Endothelial cell of umbilical vein (primary cell): ENCODE data around the gene CELA1. TPM values are rescaled to one million over a fixed set of nuclear protein-coding genes. Genes with fewer than 3 reads are reported as not detected.

Experiments used
- BruUV-seq: library from RNA; stranded (reverse); fragments of 400-500 nt; replicated peaks from 2 replicates; lab custom pipeline; 2021; lab: Mats Ljungman, UMichigan
- CTCF ChIA-PET: fragments of 300-600, 350-600 bp; sonication (Branson Sonifier 250); formaldehyde crosslinking; loops from one replicate; lab custom pipeline; 2021; ENCODE audit warnings: antibody characterized with exemption, inconsistent platforms; lab: Charles Lee
- POLR2A ChIA-PET: fragments of 300-600, 350-600 bp; sonication (Branson Sonifier 250); formaldehyde crosslinking; loops from one replicate; lab custom pipeline; 2021; ENCODE audit warnings: antibody characterized with exemption, inconsistent platforms; lab: Charles Lee
- DNase-seq: peaks from one replicate; pipeline ENCODE4 v3.0.0-alpha.2; 2011; ENCODE audit warnings: low read depth, low spot score
- FAIRE-seq: peaks from 2 replicates; lab custom pipeline; 2011; peaks lifted over from hg19 to GRCh38; lab: Jason Lieb, UNC
- H2AFZ ChIP-seq: 2 replicates; pipeline ENCODE4 v1.6.0; 2012; ENCODE audit warnings: low read depth, low read length, control low read depth, inconsistent platforms
- H3K27ac ChIP-seq: 2 replicates; pipeline ENCODE4 v1.5.1; 2011; ENCODE audit warnings: low read depth, mild to moderate bottlenecking, control low read depth, low read length, moderate library complexity; ENCODE audit not compliant: insufficient read depth
- H3K27me3 ChIP-seq, 2 experiments: 2 replicates each; pipeline versions ENCODE4 v1.6.0 to v1.6.1; 2011; ENCODE audit warnings: low read length in 2 of 2, mixed read lengths in 1 of 2; ENCODE audit not compliant: control insufficient read depth in 2 of 2, insufficient read depth in 2 of 2
- H3K36me3 ChIP-seq, 2 experiments: 2 replicates in 1 of 2; 3 replicates in 1 of 2; pipeline ENCODE4 v1.5.1; 2011; ENCODE audit warnings: low read length in 2 of 2, mild to moderate bottlenecking in 1 of 2, moderate library complexity in 1 of 2; ENCODE audit not compliant: control insufficient read depth in 2 of 2, insufficient read depth in 2 of 2; ENCODE audit errors: extremely low read depth in 1 of 2
- H3K4me1 ChIP-seq: 3 replicates; pipeline ENCODE4 v1.5.1; 2011; ENCODE audit warnings: mild to moderate bottlenecking, low read length; ENCODE audit not compliant: control insufficient read depth, insufficient read depth; ENCODE audit errors: extremely low read depth
- H3K4me2 ChIP-seq: 2 replicates; pipeline ENCODE4 v1.6.1; 2011; ENCODE audit warnings: low read length, control low read depth, mixed read lengths; ENCODE audit not compliant: insufficient read depth
- H3K4me3 ChIP-seq, 3 experiments: fragments of 200-600 bp in 1 of 3; sonication (generic), shearing (Covaris generic) in 1 of 3; replicated peaks in 1 of 3; 2 replicates each; pipeline ENCODE4 v1.5.1; 2011 to 2016; ENCODE audit warnings: control low read depth in 3 of 3, low read length in 3 of 3, mild to moderate bottlenecking in 2 of 3, inconsistent platforms in 1 of 3, low read depth in 1 of 3, moderate library complexity in 1 of 3; ENCODE audit not compliant: insufficient read depth in 1 of 3
- H3K79me2 ChIP-seq: 2 replicates; pipeline ENCODE4 v1.6.0; 2012; ENCODE audit warnings: low read length, inconsistent platforms; ENCODE audit not compliant: control insufficient read depth, insufficient read depth
- H3K9ac ChIP-seq: replicated peaks from 2 replicates; pipeline ENCODE3; 2011; ENCODE audit warnings: low read length, control low read depth; ENCODE audit not compliant: insufficient read depth; ENCODE audit errors: extremely low read depth
- H3K9me1 ChIP-seq: replicated peaks from 3 replicates; pipeline ENCODE4 v1.6.0; 2011; ENCODE audit warnings: mild to moderate bottlenecking, low read length; ENCODE audit not compliant: control insufficient read depth, insufficient read depth; ENCODE audit errors: extremely low read depth
- H3K9me3 ChIP-seq: replicated peaks from 2 replicates; pipeline ENCODE4 v1.5.1; 2012; ENCODE audit warnings: low read length, inconsistent platforms; ENCODE audit not compliant: control insufficient read depth, insufficient read depth
- H4K20me1 ChIP-seq: replicated peaks from 2 replicates; pipeline ENCODE3; 2011; ENCODE audit warnings: mild to moderate bottlenecking, low read length; ENCODE audit not compliant: control insufficient read depth, insufficient read depth; ENCODE audit errors: extremely low read depth
- EZH2 ChIP-seq: IDR thresholded peaks from 2 replicates; pipeline ENCODE4 v1.6.1; 2012; ENCODE audit warnings: borderline replicate concordance, low read depth, mild to moderate bottlenecking, moderate library complexity, low read length, inconsistent platforms; ENCODE audit not compliant: severe bottlenecking
- FOS ChIP-seq: IDR thresholded peaks from 2 replicates; pipeline ENCODE4 v1.6.1; 2011; ENCODE audit warnings: mild to moderate bottlenecking, low read length, moderate library complexity, borderline replicate concordance; ENCODE audit not compliant: insufficient read depth
- GATA2 ChIP-seq: IDR thresholded peaks from 2 replicates; pipeline ENCODE4 v1.7.0; 2011; ENCODE audit warnings: low read depth, mild to moderate bottlenecking, moderate library complexity, mixed read lengths, low read length; ENCODE audit not compliant: insufficient read length, insufficient read depth
- JUN ChIP-seq: IDR thresholded peaks from 2 replicates; pipeline ENCODE4 v1.6.1; 2011; ENCODE audit warnings: borderline replicate concordance, low read depth; ENCODE audit not compliant: insufficient read length, insufficient read depth
- MYC ChIP-seq: IDR thresholded peaks from one replicate; pipeline ENCODE4 v1.6.1; 2011; ENCODE audit warnings: mild to moderate bottlenecking, low read depth, low read length
- POLR2A ChIP-seq: IDR thresholded peaks from 2 replicates; pipeline ENCODE4 v1.6.1; 2012; ENCODE audit warnings: low read depth, mild to moderate bottlenecking, control low read depth, low read length
- POLR2AphosphoS5 ChIP-seq: IDR thresholded peaks from 2 replicates; pipeline ENCODE4 v1.6.1; 2012; ENCODE audit warnings: low read depth, mild to moderate bottlenecking, control low read depth, low read length, moderate library complexity; ENCODE audit not compliant: insufficient read depth
- dilution Hi-C: fragments of 300-500 bp; cut with MboI; formaldehyde crosslinking; loops from one replicate; pipeline ENCODE4 v1.15.0; 2019; ENCODE audit warnings: low sequenced_read_pairs; ENCODE audit not compliant: extremely low pct_ligation_motif_present
- intact Hi-C: fragments of 100-400 bp; cut with micrococcal nuclease; formaldehyde crosslinking; loops from one replicate; pipeline ENCODE4 v1.10.0; 2022
- polyA plus RNA-seq, 4 experiments: library from polyadenylated mRNA; depleted of rRNA in 3 of 4; stranded (reverse) in 3 of 4; unstranded in 1 of 4; fragments of >200 nt; gene quantifications; 2 replicates each; pipeline versions ENCODE4 v1.2.1 to v1.2.3, GENCODE V29; 2011 to 2012; ENCODE audit warnings: missing spikeins in 1 of 4
- total RNA-seq: library from RNA; stranded (reverse); gene quantifications from 2 replicates; pipeline ENCODE4 v1.2.3, GENCODE V29; 2021
- TF ChIP-seq, protein P1 (sequence below), 2 donors: IDR thresholded peaks; 1 replicate in 1 of 2; 2 replicates in 1 of 2; pipeline ENCODE4 v1.5.1; 2011; ENCODE audit warnings: low read length in 2 of 2, mild to moderate bottlenecking in 2 of 2, moderate library complexity in 2 of 2, control low read depth in 1 of 2, inconsistent platforms in 1 of 2, low read depth in 1 of 2; ENCODE audit not compliant: insufficient read depth in 1 of 2; ENCODE audit errors: extremely low read depth in 1 of 2
- TF ChIP-seq, protein P2 (sequence below): IDR thresholded peaks from 2 replicates; pipeline ENCODE4 v1.6.1; 2011; ENCODE audit not compliant: insufficient read depth, insufficient read length

The CELA1 gene
- total and polyA plus RNA-seq, 2 donors (not counting 3 experiments of a cell fraction or from before 2014, with no cell fraction given) = not detected

DNA sequence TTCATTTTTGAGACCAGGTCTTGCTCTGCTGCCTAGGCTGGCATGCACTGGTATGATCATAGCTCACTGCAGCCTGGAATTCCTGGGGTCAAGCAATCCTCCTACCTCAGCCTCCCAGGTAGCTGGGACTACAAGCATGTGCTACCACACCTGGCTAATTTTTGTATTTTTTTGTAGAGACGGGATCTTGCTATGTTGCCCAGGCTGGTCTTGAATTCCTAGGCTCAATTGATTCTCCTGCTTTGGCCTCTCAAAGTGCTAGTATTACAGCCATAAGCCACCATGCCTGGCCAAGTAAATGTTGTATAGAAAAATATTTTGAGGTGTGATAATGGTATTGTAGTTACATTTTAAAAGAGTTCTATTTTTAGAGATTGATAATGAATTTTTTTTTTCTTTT, 35.1 kb downstream of the CELA1 start:
- no peaks in the 10 kb centered on the region for H3K27me3 ChIP-seq
- no peaks in the 10 kb centered on the region for H3K4me1 ChIP-seq
- H3K9me3 ChIP-seq = no peaks in the 10 kb centered on the region
- no peak overlapping the region for H3K27ac ChIP-seq
- H3K9me1 ChIP-seq = no peaks in the 10 kb centered on the region
- H3K4me2 ChIP-seq = no peak overlapping the region
- CTCF ChIA-PET = interaction anchor here (0.6 to 1.7 kb wide), 2 partner anchors 30 to 807 kb away, joined by 3 to 5 read pairs; partner anchors contain the start of gene DIP2B
- H4K20me1 ChIP-seq = no peaks in the 10 kb centered on the region
- no peak overlapping the region for H3K9ac ChIP-seq
- no TSS peak for BruUV-seq
- intact Hi-C loops = no loop called here
- no peak overlapping the region for H3K4me3 ChIP-seq
- dilution Hi-C loops = no loop called here
- H3K79me2 ChIP-seq = no peaks in the 10 kb centered on the region
- FAIRE-seq = no peak
- POLR2A ChIA-PET = no interaction called here
- no peaks in the 10 kb centered on the region for H3K36me3 ChIP-seq
- TF ChIP-seq POLR2A (no peak), MYC (no peak), FOS (no peak), POLR2AphosphoS5 (no peak), GATA2 (no peak), JUN (no peak), EZH2 (no peak)
- TF ChIP-seq, protein P1, sequence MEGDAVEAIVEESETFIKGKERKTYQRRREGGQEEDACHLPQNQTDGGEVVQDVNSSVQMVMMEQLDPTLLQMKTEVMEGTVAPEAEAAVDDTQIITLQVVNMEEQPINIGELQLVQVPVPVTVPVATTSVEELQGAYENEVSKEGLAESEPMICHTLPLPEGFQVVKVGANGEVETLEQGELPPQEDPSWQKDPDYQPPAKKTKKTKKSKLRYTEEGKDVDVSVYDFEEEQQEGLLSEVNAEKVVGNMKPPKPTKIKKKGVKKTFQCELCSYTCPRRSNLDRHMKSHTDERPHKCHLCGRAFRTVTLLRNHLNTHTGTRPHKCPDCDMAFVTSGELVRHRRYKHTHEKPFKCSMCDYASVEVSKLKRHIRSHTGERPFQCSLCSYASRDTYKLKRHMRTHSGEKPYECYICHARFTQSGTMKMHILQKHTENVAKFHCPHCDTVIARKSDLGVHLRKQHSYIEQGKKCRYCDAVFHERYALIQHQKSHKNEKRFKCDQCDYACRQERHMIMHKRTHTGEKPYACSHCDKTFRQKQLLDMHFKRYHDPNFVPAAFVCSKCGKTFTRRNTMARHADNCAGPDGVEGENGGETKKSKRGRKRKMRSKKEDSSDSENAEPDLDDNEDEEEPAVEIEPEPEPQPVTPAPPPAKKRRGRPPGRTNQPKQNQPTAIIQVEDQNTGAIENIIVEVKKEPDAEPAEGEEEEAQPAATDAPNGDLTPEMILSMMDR (IDR thresholded peaks at IDR 0.05; ENCODE audit: extremely low read depth in 1 of 2, insufficient read depth in 1 of 2, low read depth in 1 of 2, low read length in 2 of 2) = no peak
- TF ChIP-seq, protein P2, sequence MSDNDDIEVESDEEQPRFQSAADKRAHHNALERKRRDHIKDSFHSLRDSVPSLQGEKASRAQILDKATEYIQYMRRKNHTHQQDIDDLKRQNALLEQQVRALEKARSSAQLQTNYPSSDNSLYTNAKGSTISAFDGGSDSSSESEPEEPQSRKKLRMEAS = no peak
- no peak overlapping the region for H2AFZ ChIP-seq
- no peak for DNase-seq
